ENCODE measurements around the gene ABL2. TPM values are rescaled to one million over a fixed set of nuclear protein-coding genes. Genes with fewer than 3 reads are reported as not detected.

Gene ABL2
- total RNA-seq = 100 to 1,000 TPM in 1 of 2 donors, 10 to 100 TPM in 1; 93.3 to 169 TPM

DNA sequence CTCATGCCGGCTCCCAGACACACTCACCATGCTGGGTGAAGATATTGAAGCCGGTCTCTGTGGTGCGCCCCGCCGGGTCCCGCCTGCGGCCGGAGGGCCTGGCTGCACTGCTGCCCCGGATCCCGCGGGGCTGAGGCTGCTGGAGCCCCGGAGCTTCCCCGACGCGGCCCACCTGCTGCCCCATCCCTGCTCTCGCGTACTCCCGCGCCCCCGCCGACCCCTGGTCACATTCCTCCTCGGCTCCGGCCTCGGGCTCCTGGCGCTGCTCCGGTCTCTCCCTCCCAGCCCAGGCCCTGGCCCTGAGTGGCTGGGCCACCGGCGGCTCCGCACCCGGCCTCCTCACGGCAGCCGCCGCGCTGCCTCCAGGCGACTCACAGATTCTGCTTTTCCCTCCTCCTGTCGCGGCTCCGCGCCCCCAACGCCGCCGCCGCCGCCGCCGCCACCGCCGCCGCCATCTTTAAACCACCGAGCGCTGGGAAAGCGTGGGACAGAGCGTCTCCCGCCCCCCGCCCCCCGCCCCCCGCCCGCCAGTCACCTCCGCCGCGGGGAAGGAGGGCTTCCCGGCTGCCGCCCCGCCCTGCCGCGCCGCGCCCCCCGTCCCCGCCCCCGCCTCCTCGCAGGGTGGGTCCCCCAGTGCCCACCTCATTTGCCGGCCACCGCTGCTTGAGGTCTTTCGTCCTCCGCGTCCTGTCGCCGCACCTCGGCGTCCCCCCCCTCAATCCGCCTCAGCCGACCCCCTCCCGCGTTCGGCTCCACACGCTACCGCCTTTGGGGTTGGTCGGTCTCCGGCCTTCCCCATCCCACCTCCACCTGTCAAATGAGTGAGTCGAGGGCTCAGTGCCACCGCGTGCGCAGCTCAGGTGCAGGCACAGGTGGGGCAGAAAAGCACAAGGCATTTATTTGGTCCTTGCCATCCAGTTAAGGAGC is at the start of gene ABL2:
Gene ABL2 (minus strand): TSS at position 464 of the 927 bp plus-strand sequence. CDS start 280 bp downstream, at position 184.

DNA sequence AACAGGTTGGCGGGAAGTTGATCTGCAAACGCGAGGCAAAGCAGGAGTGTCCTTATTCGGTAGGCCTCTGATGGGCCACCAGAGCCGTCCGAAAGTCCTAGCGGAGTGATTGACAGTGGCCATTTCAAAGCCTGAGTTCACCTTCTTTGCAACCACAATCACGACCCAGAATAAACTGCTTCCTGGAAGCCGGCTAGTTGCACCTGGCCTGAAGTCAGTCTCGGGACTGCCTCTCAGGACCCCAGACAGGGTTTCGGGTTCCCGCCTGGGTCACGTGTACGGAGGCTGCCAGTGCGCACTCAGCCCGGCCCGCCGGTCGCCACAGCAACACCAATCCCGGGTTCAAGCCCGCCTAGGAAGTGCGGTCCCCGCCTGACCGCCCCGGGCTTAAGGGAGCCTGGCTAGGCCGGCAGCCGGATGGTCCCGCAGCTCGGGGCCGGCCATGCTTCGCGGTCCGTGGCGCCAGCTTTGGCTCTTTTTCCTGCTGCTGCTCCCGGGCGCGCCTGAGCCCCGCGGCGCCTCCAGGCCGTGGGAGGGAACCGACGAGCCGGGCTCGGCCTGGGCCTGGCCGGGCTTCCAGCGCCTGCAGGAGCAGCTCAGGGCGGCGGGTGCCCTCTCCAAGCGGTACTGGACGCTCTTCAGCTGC is 147.7 kb downstream of the ABL2 start, which contains the start of gene TOR3A:
Gene TOR3A (plus strand): TSS at position 384 of the 646 bp plus-strand sequence. CDS start 59 bp downstream, at position 443.

Small RNA genes lying within 50 kb of the gene (small RNA-seq; reads per million reads assigned to genes)
- gene AL512326.2 (0 reads per million in 2 donors), gene AL512326.3 (0 reads per million in 2 donors), gene EIF4A1P11 (0 reads per million in 2 donors), gene RF00272 (0 to 0.04 reads per million in 2 donors)

Other genes starting within 250 kb of the ABL2 start
- gene FAM20B, start 203.8 kb downstream of the ABL2 start, total RNA-seq = 10 to 100 TPM; 24.8 to 32.0 TPM
- gene TOR3A, start 147.6 kb downstream of the ABL2 start, total RNA-seq = 10 to 100 TPM; 30.0 to 39.2 TPM
- 100 to 1,000 TPM; 118 to 173 TPM for gene SOAT1, start 64.1 kb upstream of the ABL2 start, total RNA-seq
- gene AXDND1, start 136.3 kb upstream of the ABL2 start, total RNA-seq = 1 to 10 TPM in 1 of 2 donors, under 1 TPM in 1; 0.67 to 1.0 TPM

All from melanocyte of skin (primary cell).